GM19240 (cell line): Measurements from ENCODE around the gene METTL1.

Source experiments
- DNase-seq: peaks from one replicate; pipeline ENCODE4 v3.0.0; 2011; ENCODE audit warnings: low spot score; ENCODE audit not compliant: insufficient read length

The METTL1 gene

GRCh38 chr12:57738661-57739237 is 33.2 kb downstream of the METTL1 start, which contains the start of gene AGAP2:
Gene AGAP2, minus strand, starts transcription at chr12:57738742. Its CDS starts 496 bp downstream, at chr12:57738246.
- no peak for DNase-seq

GRCh38 chr12:57737467-57738460 is 34.1 kb downstream of the METTL1 start:
- DNase-seq, result no peak

- no peak for DNase-seq
These were observed 35.0 kb downstream of the METTL1 start for GRCh38 chr12:57736741-57737466.

DNA sequence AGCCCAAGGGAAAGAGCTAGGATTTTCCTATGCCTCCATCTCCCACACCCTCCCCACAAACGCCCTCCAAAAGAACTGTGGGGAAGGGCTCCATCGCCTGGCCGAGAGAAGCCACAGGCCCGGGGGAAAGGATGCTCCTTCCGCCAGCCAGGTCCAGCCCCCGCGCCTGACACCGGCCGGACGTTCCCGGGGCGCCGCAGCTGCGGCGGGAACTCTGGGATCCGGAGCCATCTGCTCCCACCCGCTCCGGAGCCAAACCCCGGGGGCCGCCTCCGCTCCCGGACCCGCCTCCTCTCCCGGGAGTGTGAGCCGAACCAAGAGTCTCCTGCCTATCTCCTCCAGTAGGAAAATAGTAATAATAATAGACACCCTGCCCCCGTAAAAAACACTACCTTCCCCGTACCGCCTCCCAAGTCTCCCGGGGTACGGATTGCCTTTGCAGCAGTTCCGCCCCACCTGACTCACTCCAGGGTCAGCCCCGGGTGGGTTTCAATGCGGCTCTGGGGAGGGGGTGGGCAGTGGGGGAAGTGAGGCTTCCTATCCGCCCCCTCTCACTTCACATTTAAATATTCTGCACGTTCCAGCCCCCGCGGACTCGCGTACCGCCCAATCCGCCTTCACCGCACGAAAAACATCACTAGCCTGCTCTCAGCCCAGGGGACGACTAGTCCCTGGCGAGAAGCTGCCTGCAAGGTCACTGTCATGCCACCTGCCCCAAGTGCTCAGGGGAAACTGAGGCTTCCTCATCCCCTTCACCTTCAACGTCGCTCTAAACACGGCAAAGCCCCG is 35.8 kb downstream of the METTL1 start:
- no peak for DNase-seq

GRCh38 chr12:57735198-57735855 is 36.6 kb downstream of the METTL1 start:
- DNase-seq, result no peak

GRCh38 chr12:57734591-57734990 is 37.3 kb downstream of the METTL1 start:
- DNase-seq, result no peak

- no peak for DNase-seq
These were observed 38.0 kb downstream of the METTL1 start for GRCh38 chr12:57733928-57734327.

- DNase-seq, result no peak
These were observed 38.9 kb downstream of the METTL1 start for GRCh38 chr12:57732726-57733593.

DNA sequence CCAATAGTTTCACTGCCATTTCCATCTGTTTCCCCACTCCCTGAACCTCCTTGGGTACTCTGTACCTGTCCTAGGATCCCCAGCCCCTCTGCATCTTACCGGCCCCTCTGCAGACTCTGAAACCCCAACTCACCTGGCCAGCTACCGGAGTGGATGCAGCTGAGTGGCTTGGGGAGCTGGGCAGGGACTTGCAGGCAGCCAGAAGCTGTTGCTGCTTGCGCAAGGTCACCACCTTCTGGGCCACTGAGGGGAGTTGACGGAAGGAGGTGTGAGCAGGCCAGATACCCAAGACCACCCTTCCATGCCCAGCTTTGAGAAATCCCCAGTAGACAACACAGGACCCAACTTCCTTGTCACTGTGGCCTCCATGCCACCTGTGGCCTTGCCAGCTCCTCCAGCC is 39.6 kb downstream of the METTL1 start:
- DNase-seq, result no peak

DNA sequence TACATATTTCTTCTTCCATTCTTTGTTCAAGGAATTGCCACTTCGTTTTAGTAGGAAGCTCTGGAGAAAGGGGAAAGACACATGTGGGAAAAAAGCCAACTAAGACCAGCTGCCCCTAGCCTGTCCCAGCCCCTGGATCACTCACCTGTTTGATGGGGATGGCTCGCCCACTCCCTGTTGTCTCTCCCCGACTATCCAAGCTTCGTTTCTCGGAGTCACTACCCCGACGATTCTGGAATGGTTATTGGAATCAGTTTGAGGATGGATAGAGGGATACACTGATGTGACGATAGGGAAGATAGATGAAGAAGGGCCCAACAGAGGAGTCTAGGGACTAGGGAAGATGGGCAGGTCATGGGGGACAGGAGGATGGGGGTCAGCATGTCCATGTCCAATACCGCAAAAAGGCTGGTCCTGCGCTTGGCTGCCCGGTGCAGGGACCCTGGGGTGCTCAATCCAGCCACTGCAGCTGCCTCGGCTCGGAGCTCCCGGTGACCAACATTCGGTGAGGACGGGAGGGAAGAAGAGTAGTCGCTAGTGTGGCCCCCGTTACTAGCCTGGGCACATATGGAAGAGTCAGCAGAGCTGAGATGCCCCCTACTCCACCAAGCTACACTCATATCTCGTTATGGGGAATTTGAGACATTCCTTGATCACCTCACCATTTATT is 40.4 kb downstream of the METTL1 start:
- DNase-seq, result no peak

DNA sequence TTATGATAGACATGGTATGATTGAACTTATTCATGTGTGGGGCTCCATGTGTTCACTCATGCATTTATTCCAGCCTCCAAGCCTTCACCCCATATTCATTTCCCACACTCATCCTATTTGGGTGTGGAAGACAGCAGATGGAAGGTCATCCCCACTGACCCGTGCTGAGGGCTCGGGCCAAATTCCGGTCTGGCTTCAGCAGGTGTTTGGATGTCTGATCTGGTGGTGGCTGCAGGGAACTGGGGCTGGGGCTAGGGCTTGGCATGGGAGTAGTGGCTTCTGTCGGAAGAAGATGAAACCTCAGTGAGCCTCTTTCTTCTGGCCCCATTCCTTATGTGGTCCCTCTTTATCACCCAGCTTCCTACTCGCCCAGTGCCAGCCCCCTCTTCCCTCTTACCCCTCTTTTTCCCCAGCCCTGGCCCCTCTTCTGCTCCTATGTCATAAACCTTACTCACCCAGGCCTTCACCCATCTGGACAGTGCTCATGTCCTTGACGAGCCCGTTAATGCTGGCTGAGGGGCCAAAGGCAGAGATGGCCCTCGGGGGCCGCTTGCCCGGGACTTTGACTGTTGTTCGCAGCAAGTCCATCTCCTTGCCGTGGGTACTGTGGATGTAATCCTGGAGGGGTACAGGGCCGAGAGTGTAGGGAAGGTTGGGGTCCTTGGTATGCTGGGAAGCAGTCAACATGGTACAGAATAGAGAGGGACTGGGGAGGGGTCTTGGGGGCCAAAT is 41.4 kb downstream of the METTL1 start:
- DNase-seq, result no peak

DNA sequence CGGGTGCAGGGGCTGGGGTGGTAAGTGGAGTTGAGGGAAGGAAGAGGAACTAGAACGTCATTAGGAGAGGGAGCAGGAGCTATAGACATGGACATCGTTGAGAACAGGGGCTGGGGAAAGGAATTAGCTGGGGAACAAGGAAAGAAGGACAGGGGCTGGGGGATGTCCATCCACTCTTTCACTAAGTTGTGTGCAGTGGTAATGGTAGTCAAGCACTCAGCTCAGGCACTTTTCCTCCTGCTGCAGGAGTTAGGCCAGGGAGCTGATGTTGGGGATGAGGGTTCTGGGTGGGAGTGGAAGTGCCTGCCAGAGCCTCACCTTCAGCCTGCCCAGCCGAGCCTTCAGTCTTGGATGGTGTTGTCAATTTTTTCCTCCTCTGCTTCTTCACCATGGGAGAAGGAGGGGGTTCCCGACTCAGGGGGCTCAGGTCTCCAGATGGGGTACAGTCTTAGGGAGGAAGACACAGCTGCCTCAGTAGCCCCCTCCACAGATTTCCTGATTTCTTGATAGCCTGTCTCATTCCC is 42.5 kb downstream of the METTL1 start:
- DNase-seq, result no peak

DNA sequence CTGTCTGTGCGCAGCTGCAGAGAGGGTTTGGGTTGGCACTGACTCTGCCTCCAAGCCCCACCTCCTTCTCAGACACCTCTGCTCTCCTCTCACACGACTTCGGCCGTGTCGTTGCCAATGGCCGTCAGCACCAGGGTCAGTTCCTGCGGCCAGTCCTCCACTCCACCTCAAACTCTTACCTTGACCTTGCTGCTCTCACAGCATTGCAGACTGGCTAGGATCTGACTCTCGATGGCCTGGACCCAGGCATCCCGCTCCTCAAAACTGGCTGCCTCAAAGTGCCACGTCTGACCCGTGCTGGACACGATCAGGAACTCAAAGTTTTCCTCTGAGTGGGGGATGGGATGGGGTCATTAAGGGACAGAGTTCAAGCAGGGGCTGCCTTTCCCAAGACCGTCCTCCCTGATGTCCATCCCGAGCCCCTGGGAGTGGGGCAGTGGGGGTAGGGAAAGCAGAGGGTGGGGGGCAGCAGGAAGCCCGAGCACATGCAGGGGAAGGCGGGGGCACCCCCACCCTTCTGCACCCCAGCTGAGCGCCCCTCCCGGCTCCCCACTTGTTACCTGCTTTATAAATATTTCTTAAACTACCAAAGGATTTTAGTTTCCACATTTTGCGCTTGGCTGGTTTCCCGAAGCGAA is 44.0 kb downstream of the METTL1 start:
- no peak for DNase-seq

GRCh38 chr12:57726884-57727757 is 44.8 kb downstream of the METTL1 start:
- no peak for DNase-seq

- no peak for DNase-seq
These were observed 45.6 kb downstream of the METTL1 start for GRCh38 chr12:57726151-57726883.

- no peak for DNase-seq
These were observed 46.1 kb downstream of the METTL1 start for GRCh38 chr12:57725851-57726150.
